Gastrocnemius medialis (tissue), 4 donors: ENCODE measurements around the gene EXOC2.

Experiments used
- CTCF ChIP-seq, 5 experiments: fragments of 450-650 bp in 3 of 5; fragments of 200-600 bp in 2 of 5; sonication (generic) in 2 of 5; IDR thresholded peaks in 4 of 5; conservative IDR thresholded peaks in 1 of 5; 1 replicate in 4 of 5; 2 replicates in 1 of 5; pipeline ENCODE4 v1.5.1; 2016 to 2019; ENCODE audit warnings: antibody characterized with exemption in 5 of 5, mild to moderate bottlenecking in 3 of 5, moderate library complexity in 3 of 5
- POLR2A ChIP-seq, 2 donors: fragments of 450-650 bp; IDR thresholded peaks; one replicate each; pipeline ENCODE4 v1.6.1; 2017; ENCODE audit warnings: antibody characterized with exemption in 2 of 2, mild to moderate bottlenecking in 2 of 2, moderate library complexity in 2 of 2

GRCh38 chr6:496649-497048 is 196.3 kb downstream of the EXOC2 start:
- no peak for TF ChIP-seq CTCF (IDR thresholded peaks at IDR 0.05 in 4 of 5, conservative IDR thresholded peaks at IDR 0.05 in 1 of 5)
- no peak for TF ChIP-seq POLR2A (IDR thresholded peaks at IDR 0.05)
